ENCODE data around the gene LGR5. TPM values are rescaled to one million over a fixed set of nuclear protein-coding genes. Genes with fewer than 3 reads are reported as not detected.

The LGR5 gene, protein sequence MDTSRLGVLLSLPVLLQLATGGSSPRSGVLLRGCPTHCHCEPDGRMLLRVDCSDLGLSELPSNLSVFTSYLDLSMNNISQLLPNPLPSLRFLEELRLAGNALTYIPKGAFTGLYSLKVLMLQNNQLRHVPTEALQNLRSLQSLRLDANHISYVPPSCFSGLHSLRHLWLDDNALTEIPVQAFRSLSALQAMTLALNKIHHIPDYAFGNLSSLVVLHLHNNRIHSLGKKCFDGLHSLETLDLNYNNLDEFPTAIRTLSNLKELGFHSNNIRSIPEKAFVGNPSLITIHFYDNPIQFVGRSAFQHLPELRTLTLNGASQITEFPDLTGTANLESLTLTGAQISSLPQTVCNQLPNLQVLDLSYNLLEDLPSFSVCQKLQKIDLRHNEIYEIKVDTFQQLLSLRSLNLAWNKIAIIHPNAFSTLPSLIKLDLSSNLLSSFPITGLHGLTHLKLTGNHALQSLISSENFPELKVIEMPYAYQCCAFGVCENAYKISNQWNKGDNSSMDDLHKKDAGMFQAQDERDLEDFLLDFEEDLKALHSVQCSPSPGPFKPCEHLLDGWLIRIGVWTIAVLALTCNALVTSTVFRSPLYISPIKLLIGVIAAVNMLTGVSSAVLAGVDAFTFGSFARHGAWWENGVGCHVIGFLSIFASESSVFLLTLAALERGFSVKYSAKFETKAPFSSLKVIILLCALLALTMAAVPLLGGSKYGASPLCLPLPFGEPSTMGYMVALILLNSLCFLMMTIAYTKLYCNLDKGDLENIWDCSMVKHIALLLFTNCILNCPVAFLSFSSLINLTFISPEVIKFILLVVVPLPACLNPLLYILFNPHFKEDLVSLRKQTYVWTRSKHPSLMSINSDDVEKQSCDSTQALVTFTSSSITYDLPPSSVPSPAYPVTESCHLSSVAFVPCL
- polyA plus RNA-seq (ENCODE audit: low read depth in 6 of 6): not detected

GRCh38 chr12:71439613-71440344 is at the start of gene LGR5:
Gene LGR5, plus strand, starts transcription at chr12:71439798. Its CDS starts 283 bp downstream, at chr12:71440081.
- peak; percentile 57 to 59 for ATAC-seq (ENCODE audit: low read depth in 2 of 2)
- H3K4me1 Mint-ChIP-seq: peaks cover 19 to 33% (median 22%) of the 10 kb centered on the region in 3 donors
- peak within 1 kb of the TSS in 2 of 6 donors; percentile 44 to 49 for H3K27ac Mint-ChIP-seq
- H3K9me3 Mint-ChIP-seq: peaks cover 12 to 31% (median 28%) of the 10 kb centered on the region in 7 donors
- no peak for DNase-seq
- H3K36me3 Mint-ChIP-seq: peaks cover 9 to 21% of the 10 kb centered on the region in 2 donors
- peaks cover 32 to 46% (median 42%) of the 10 kb centered on the region in 3 donors for H3K27me3 Mint-ChIP-seq
- peak within 1 kb of the TSS; percentile 88 to 99 (median 96) for H3K4me3 Mint-ChIP-seq

DNA sequence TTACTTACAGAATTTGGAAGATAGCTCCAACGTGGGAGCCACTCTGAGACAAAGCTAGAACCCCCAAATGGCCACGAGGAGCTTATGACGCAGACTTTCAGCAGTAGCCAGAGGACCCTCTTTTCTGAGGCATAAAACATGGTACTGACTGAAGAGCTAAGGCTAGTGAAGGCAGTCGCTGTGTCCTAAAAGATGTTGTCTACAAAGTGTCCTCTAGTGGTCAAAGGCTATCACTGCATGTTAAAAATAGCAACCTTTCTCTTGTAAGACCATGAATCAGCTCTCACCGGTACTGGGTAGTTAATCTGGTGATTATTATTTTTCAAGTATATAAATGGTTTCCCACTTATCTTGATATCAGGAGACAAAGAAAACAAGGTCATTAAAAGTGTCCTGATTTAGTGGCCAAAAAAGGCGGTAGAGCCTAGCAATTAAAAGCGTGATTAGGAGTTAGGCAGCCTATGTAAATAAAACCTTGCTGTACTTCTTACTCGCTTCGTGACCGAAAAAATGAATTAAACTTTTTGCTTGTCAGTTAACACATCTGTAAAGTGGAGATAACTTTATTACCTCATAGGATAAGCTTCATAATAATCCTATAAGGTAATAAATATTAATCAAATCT is 47.0 kb upstream of the LGR5 start:
- Mint-ChIP-seq H3K27me3 (peaks cover 3 to 8% (median 8%) of the 10 kb centered on the region in 3 donors), H3K4me1 (no peaks in the 10 kb centered on the region), H3K36me3 (no peaks in the 10 kb centered on the region), H3K27ac (peak overlapping the region in 1 of 6 donors; percentile 11), H3K9me3 (no peaks in the 10 kb centered on the region), H3K4me3 (no peak overlapping the region)
- DNase-seq (no peak), ATAC-seq (ENCODE audit: low read depth in 2 of 2) (peak in 1 of 2 donors; percentile 46)

- no peaks in the 10 kb centered on the region for H3K36me3 Mint-ChIP-seq
- DNase-seq (no peak), ATAC-seq (ENCODE audit: low read depth in 2 of 2) (no peak)
- peaks cover 0 to 6% (median 4%) of the 10 kb centered on the region in 3 donors for H3K27me3 Mint-ChIP-seq
- H3K9me3 Mint-ChIP-seq: no peaks in the 10 kb centered on the region
- H3K4me1 Mint-ChIP-seq: no peaks in the 10 kb centered on the region
- no peak overlapping the region for H3K4me3 Mint-ChIP-seq
- no peak overlapping the region for H3K27ac Mint-ChIP-seq
Observed at GRCh38 chr12:71393625-71394024, 46.0 kb upstream of the LGR5 start.

GRCh38 chr12:71397433-71397954 is 42.1 kb upstream of the LGR5 start:
- Mint-ChIP-seq H3K4me1 (no peaks in the 10 kb centered on the region), H3K27me3 (peaks cover 0 to 7% (median 0%) of the 10 kb centered on the region in 3 donors), H3K4me3 (no peak overlapping the region), H3K9me3 (peaks cover 0 to 3% (median 0%) of the 10 kb centered on the region in 7 donors), H3K36me3 (no peaks in the 10 kb centered on the region), H3K27ac (no peak overlapping the region)
- ATAC-seq (ENCODE audit: low read depth in 2 of 2) (no peak), DNase-seq (no peak)

DNA sequence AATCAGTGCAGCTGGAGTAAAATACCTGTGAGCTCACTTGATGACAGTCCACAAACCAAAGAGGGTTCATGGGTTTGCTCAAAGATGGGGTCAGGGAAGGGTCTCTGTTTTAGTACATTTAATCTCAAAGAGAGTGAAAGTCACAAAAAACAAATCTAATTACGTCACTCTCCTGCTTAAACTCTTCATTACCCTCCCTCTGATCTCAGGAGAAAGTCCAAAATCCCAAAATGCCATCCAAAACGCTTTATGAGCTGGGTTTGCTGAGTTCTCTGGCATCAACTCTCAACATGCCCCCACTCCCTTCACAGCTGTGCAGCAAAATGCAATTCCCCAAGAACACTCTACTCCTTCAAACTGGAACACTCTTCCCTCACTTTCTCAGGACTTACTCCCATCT is 40.4 kb upstream of the LGR5 start:
- Mint-ChIP-seq H3K27ac (no peak overlapping the region), H3K9me3 (peaks cover 3 to 20% (median 5%) of the 10 kb centered on the region in 7 donors)

DNA sequence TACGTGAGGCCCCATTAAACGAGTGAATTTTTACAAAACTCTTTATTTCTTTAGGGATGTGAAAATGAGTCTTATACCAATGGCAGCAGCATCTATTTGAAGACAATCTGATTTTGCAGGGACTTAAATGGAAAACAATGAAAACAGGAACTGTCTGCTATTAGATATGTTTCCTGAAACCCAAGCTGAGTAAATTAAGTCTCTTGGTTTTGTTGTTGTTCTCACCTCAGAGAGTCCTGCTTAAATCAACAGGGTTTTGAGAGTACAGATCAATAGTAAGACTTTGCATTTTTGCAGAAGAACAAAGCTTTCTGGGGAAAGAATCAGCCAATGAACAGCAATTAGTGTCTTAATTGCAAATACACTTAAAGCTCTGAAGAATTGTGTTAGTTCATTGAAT is 39.1 kb upstream of the LGR5 start:
- Mint-ChIP-seq H3K36me3 (peaks cover under 1 to 13% of the 10 kb centered on the region in 2 donors), H3K27me3 (peaks cover 4 to 21% (median 12%) of the 10 kb centered on the region in 3 donors), H3K4me3 (no peak overlapping the region), H3K27ac (no peak overlapping the region), H3K4me1 (no peaks in the 10 kb centered on the region), H3K9me3 (peaks cover 7 to 33% (median 13%) of the 10 kb centered on the region in 7 donors)
- no peak for ATAC-seq (ENCODE audit: low read depth in 2 of 2)
- DNase-seq: no peak

More for the DNA sequence above, 40.4 kb upstream of the LGR5 start:
- H3K36me3 Mint-ChIP-seq: peaks cover 0 to 1% of the 10 kb centered on the region in 2 donors
- no peak for ATAC-seq (ENCODE audit: low read depth in 2 of 2)
- DNase-seq: no peak
- no peak overlapping the region for H3K4me3 Mint-ChIP-seq
- H3K27me3 Mint-ChIP-seq: peaks cover 0 to 8% (median 7%) of the 10 kb centered on the region in 3 donors
- H3K4me1 Mint-ChIP-seq: no peaks in the 10 kb centered on the region

DNA sequence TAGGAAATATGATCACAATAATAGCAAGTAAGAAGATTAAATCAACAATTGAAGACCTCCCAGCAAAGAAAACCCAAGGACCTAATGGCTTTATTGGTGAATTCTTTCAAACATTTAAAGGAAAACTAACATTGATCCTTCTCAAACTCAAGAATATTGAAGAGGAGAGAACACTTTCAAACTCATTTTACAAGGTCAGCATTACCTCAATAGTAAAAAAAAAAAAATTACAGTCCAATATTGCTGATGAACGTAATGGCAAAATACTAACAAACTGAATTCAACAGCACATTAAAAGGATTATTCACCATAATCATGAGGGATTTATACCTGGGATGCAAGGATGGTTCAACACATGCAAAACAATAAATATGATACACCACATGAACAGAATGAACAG is 33.7 kb upstream of the LGR5 start:
- DNase-seq: no peak
- ATAC-seq (ENCODE audit: low read depth in 2 of 2): no peak
- H3K27me3 Mint-ChIP-seq: peaks cover 8 to 18% (median 16%) of the 10 kb centered on the region in 3 donors
- no peak overlapping the region for H3K4me3 Mint-ChIP-seq
- H3K9me3 Mint-ChIP-seq: peaks cover 15 to 56% (median 36%) of the 10 kb centered on the region in 7 donors
- H3K36me3 Mint-ChIP-seq: peaks cover 6 to 34% of the 10 kb centered on the region in 2 donors
- no peaks in the 10 kb centered on the region for H3K4me1 Mint-ChIP-seq
- no peak overlapping the region for H3K27ac Mint-ChIP-seq

- Mint-ChIP-seq H3K27me3 (peaks cover 8 to 18% (median 16%) of the 10 kb centered on the region in 3 donors), H3K9me3 (peaks cover 24 to 69% (median 52%) of the 10 kb centered on the region in 7 donors), H3K36me3 (peaks cover 6 to 49% of the 10 kb centered on the region in 2 donors), H3K4me3 (no peak overlapping the region), H3K4me1 (no peaks in the 10 kb centered on the region), H3K27ac (no peak overlapping the region)
- no peak for DNase-seq
- ATAC-seq (ENCODE audit: low read depth in 2 of 2): no peak
Observed at GRCh38 chr12:71407732-71408131, 31.9 kb upstream of the LGR5 start.

GRCh38 chr12:71410844-71411243 is 28.8 kb upstream of the LGR5 start:
- H3K36me3 Mint-ChIP-seq: peaks cover 2 to 34% of the 10 kb centered on the region in 2 donors

GRCh38 chr12:71411635-71412034 is 28.0 kb upstream of the LGR5 start:
- peaks cover 0 to 34% of the 10 kb centered on the region in 2 donors for H3K36me3 Mint-ChIP-seq
- ATAC-seq (ENCODE audit: low read depth in 2 of 2) (no peak), DNase-seq (no peak)

More at GRCh38 chr12:71410844-71411243, 28.8 kb upstream of the LGR5 start:
- Mint-ChIP-seq H3K4me1 (no peaks in the 10 kb centered on the region), H3K9me3 (peaks cover 19 to 49% (median 40%) of the 10 kb centered on the region in 7 donors), H3K4me3 (no peak overlapping the region), H3K27me3 (peaks cover 0 to 12% (median under 1%) of the 10 kb centered on the region in 3 donors), H3K27ac (no peak overlapping the region)
- no peak for ATAC-seq (ENCODE audit: low read depth in 2 of 2)
- DNase-seq: no peak

GRCh38 chr12:71415336-71416231 is 24.0 kb upstream of the LGR5 start:
- peaks cover 12 to 33% (median 29%) of the 10 kb centered on the region in 7 donors for H3K9me3 Mint-ChIP-seq
- H3K27me3 Mint-ChIP-seq: peaks cover 0 to 9% (median 9%) of the 10 kb centered on the region in 3 donors
- no peak overlapping the region for H3K27ac Mint-ChIP-seq
- no peak overlapping the region for H3K4me3 Mint-ChIP-seq
- no peaks in the 10 kb centered on the region for H3K4me1 Mint-ChIP-seq
- peak; percentile 46 for DNase-seq
- ATAC-seq (ENCODE audit: low read depth in 2 of 2): peak; percentile 49 to 67
- H3K36me3 Mint-ChIP-seq: peaks cover 0 to 18% of the 10 kb centered on the region in 2 donors

More at GRCh38 chr12:71411635-71412034, 28.0 kb upstream of the LGR5 start:
- H3K4me1 Mint-ChIP-seq: no peaks in the 10 kb centered on the region
- H3K27me3 Mint-ChIP-seq: peaks cover 0 to 9% (median 0%) of the 10 kb centered on the region in 3 donors
- H3K27ac Mint-ChIP-seq: no peak overlapping the region
- no peak overlapping the region for H3K4me3 Mint-ChIP-seq
- H3K9me3 Mint-ChIP-seq: peaks cover 19 to 48% (median 39%) of the 10 kb centered on the region in 7 donors

Data from naive B cell (primary cell).